HT-29 (cell line): Measurements from ENCODE around the gene DCST1. TPM values are rescaled to one million over a fixed set of nuclear protein-coding genes. Genes with fewer than 3 reads are reported as not detected.
"Not testable (repeated sequence)": the region's sequence is repeated elsewhere in the genome, so short reads cannot be mapped to it uniquely, and the experiment has no call there.

Source experiments
- DNase-seq: peaks from one replicate; pipeline ENCODE4 v3.0.0-alpha.2; 2015; ENCODE audit warnings: low spot score
- total RNA-seq: library from RNA; depleted of rRNA; stranded (reverse); fragments of >200 nt; shearing (Covaris generic); gene quantifications from 2 replicates; pipeline ENCODE4 v1.2.3, GENCODE V29; 2014; rRNA removed

DCST1 gene, protein sequence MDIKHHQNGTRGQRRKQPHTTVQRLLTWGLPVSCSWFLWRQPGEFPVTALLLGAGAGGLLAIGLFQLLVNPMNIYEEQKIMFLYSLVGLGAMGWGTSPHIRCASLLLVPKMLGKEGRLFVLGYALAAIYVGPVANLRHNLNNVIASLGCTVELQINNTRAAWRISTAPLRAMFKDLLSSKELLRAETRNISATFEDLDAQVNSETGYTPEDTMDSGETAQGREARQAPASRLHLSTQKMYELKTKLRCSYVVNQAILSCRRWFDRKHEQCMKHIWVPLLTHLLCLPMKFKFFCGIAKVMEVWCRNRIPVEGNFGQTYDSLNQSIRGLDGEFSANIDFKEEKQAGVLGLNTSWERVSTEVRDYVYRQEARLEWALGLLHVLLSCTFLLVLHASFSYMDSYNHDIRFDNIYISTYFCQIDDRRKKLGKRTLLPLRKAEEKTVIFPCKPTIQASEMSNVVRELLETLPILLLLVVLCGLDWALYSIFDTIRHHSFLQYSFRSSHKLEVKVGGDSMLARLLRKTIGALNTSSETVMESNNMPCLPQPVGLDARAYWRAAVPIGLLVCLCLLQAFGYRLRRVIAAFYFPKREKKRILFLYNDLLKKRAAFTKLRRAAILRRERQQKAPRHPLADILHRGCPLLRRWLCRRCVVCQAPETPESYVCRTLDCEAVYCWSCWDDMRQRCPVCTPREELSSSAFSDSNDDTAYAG
- 0.05 TPM in 1 of 2 replicates, not detected in the other for total RNA-seq

DNA sequence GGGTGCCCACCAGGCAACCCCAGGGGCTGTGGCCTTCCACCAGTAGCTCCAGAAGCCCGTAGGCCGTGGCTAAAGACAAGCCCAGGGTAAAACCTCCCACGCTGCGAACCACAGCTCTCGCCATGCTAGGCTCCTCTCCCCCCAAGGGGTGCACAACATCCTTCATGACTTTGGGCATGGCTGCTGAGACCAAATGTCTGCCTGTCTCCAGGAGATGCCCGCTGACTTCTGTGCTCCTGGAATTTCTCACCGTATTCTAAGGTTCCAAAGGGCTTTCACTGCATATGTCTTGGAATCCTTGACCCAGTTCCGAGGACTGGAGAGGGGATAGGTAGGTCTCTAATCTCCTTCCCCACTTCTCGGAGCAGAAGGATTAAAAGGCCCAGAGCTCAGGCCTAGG is at the start of gene DCST1, which contains the start of gene DCST2:
Gene DCST1 (plus strand): TSS at position 301 of the 400 bp plus-strand sequence. CDS start 213 bp downstream, outside the sequence.
Gene DCST2 (minus strand): TSS at position 258 of the 400 bp plus-strand sequence. CDS start 80 bp downstream, at position 178.
- no peak for DNase-seq

DNA sequence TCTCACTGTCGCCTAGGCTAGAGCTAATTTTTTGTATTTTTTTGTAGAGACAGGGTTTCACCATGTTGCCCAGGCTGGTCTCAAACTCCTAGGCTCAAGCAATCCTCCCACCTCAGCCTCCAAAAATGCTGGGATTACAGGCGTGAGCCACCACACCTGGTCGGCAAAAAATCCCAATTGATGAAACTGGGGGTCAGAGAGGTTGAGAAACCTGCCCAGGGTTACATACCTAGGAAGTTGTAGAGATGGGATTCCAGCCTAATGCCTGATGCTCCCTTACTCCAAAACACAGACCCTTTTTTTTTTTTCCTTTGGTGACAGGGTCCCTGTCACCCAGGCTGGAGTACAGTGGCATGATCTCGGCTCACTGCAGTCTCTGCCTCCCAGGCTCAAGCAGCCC is 46.9 kb upstream of the DCST1 start:
- not testable (repeated sequence) for DNase-seq

DNA sequence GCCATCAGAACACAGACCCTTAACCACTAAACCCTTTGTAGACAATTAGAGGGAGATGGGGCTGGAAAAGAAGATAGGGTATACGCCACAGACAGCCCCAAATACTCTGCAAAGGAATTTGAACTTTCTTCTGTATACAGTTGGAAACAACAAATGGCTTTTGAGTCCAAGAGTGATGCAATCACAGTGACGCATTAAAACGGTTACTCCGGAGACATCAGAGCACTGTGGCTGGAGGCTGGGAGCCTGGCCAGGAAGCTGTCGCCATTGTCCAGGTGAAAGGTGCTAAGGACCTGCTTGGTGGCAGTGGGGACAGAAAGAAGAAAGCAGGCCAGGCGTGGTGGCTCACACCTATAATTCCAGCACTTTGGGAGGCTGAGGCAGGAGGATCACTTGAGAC is 46.3 kb upstream of the DCST1 start:
- DNase-seq: no peak

DNA sequence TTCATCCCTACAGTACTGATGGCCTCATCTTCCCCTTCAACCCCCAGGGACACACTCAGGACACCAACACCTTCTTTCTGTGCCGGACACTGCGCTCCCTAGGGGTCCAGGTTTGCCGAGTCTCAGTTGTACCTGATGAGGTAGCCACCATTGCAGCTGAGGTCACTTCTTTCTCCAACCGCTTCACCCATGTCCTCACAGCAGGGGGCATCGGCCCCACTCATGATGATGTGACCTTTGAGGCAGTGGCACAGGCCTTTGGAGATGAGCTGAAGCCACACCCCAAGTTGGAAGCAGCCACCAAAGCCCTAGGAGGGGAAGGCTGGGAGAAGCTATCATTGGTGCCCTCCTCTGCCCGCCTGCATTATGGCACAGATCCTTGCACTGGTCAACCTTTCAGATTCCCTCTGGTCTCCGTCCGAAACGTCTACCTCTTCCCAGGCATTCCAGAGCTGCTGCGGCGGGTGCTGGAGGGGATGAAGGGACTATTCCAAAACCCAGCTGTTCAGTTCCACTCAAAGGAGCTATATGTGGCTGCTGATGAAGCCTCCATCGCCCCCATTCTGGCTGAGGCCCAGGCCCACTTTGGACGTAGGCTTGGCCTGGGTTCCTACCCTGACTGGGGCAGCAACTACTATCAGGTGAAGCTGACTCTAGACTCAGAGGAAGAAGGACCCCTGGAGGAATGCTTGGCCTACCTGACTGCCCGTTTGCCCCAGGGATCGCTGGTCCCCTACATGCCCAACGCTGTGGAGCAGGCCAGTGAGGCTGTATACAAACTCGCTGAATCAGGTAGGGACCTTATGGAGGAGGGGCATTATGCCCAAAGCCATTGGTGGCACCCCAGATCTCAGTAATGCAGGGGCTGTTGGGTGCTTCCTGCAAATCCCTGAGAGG is 45.3 kb upstream of the DCST1 start:
- DNase-seq: no peak

DNA sequence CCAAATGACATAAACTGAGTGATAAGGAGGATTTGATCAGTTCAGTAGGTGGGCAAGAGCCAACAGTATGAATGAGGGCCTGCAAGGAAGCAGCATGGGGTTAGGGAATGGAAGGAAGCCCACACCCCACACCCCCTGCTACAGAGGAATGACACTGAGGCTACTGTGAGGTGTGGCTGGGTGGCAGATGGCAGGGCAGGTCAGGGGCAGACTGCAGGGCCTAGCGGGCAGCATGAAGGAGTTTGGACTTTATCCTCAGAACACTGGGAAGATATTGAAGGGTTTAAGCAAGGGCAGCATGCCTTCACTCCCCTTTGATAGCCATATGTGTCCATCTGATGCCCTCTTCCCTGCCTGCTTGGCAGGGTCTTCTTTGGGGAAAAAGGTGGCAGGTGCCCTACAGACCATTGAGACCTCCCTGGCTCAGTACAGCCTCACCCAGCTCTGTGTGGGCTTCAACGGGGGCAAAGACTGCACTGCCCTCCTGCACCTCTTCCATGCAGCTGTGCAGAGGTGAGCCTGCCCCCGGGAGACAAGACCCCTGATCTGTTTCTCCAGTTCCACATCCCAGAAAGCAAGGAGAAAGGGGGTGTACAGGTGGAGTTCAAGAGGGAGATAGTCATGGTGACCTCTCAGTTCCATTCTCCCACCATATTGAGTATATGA is 44.3 kb upstream of the DCST1 start:
- DNase-seq: no peak

DNA sequence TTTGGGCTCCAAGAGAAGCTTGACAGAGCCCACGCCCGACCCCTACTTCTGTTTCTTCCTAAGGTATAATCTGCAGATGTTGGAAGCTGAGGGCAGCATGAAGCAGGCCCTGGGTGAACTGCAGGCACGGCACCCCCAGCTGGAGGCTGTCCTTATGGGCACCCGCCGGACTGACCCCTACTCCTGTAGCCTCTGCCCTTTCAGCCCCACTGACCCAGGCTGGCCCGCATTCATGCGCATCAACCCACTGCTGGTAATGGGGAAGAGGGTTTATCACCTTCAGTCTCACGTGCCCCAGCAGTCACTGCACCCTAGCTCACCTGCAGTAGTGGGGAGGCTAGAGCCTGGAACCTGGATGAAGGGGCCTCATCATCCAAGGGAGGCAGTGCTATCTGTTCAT is 43.3 kb upstream of the DCST1 start:
- no peak for DNase-seq

DNA sequence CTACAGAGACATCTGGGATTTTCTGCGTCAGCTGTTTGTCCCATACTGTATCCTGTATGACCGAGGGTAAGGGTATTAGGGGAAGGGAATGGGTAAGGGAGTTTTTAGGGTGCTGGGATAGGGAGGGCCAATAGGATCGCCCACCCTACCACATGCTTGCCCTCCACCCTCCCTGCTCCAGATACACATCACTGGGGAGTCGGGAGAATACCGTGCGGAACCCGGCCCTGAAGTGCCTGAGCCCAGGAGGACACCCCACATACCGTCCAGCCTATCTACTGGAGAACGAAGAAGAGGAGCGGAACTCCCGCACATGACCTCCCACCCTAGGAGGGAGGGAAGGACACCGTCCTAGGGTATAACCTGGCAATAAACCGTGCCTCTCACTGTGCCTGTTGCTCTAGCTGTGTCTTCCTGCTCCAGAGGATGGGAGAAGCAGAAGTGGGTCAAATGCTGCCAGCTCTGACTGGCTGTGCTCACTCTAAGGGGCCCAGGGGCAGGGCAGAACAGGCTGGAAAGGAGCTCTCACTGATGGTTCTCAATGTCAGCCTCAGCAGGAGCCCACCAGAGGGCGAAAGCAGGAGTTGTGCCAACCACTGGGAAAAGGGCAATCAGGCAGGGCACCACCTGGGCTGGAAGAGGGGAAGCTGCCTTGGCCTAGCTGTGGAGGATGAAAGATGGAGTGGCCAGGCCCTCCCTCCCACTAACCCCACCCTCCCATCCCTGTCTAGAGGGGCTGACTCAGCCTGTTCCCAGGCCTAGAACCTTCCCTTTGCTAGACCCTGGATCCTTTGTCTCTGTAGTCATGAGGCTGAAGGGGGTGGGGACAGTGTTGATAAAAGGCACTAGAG is 40.7 kb upstream of the DCST1 start:
- peak; percentile 63 for DNase-seq

DNA sequence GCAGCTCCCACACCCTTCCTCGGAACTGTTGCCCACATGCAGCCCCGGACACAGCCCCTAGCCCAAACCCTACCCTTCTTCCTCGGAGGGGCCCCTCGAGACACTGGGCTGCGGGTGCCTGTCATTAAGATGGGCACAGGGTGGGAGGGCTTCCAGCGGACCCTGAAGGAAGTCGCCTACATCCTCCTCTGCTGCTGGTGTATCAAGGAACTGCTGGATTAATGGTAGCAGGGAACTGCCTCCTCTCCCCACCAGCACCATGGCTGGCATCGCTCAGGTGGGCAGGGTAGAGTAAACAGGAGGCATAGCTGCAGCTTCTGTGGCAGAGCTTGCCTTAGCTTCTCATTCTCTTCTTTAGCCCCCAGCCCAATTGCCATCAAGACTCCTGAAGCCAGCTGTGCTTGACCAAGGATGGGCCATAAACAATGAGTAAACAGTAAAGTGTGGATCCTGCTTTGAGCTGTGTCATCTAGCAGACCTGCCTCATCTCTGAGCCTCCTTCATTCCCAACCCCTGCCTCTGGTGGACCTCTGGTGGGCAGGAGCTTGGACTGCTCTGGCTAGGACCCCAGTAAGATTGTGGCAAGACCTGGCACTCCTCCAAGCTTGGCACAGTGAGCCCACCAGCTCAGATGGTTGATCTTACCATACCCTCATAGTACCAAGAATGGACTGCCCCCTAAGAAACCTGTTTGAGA is 39.9 kb upstream of the DCST1 start, which contains the start of gene LENEP:
Gene LENEP (plus strand): TSS at position 15 of the 697 bp plus-strand sequence. CDS start 22 bp downstream, at position 37.
- no peak for DNase-seq

DNA sequence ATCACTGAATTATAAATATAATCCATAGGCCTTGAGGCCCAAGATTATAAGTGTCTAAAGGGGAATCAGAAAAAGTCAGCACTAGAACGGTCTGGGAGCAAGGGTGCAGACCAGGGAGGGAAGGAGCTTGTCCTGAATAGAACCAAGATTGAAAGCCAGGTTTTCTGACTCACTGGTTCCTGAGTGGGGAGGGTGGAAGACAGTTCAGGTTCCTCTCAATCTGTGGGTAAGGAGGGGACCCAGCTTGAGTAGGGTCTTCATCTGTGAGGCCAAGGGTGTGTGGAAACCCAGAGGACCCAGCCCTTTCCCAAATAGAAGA is 39.4 kb upstream of the DCST1 start:
- no peak for DNase-seq

DNA sequence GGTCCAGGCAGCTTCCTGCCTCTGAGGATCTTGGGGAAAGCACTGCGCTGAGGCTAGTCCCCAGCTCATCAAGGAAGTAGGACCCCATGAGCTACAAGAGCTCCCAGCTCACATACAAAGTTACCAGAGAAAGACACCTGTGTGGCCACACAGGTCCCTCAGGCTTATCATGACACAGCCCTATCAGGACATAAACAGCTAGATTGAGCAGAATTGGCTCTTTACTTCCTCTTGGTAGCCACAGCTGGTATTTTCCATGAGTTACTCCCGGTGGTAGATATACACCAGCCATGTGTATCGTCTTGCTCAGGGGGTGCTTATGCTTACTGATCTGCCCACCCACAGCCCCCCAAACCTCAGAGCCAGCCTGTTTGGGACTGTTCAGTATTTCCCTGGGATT is 39.0 kb upstream of the DCST1 start:
- no peak for DNase-seq

DNA sequence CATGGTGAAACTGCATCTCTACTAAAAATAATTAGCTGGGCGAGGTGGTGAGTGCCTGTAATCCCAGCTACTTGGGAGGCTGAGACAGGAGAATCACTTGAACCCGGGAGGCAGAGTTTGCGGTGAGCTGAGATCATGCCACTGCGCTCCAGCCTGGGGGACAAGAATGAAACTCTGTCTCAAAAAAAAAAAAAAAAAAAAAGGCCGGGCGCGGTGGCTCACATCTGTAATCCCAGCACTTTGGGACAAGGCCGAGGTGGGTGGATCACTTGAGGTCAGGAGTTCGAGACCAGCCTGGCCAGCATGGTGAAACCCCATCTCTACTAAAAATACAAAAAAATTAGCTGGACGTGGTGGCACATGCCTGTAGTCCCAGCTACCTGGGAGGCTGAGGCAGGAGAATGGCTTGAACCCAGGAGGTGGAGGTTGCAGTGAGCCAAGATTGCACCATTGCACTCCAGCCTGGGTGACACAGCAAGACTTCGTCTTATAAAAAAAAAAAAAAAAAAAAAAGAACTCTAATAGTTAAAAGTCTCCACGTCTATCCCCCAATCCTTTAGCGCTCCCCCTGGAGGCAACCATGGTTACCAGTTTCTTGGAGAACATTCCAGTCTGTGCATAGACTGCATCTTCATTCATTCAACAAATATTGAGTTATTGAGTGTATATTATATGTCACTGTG is 38.2 kb upstream of the DCST1 start:
- DNase-seq: peak; percentile 87

DNA sequence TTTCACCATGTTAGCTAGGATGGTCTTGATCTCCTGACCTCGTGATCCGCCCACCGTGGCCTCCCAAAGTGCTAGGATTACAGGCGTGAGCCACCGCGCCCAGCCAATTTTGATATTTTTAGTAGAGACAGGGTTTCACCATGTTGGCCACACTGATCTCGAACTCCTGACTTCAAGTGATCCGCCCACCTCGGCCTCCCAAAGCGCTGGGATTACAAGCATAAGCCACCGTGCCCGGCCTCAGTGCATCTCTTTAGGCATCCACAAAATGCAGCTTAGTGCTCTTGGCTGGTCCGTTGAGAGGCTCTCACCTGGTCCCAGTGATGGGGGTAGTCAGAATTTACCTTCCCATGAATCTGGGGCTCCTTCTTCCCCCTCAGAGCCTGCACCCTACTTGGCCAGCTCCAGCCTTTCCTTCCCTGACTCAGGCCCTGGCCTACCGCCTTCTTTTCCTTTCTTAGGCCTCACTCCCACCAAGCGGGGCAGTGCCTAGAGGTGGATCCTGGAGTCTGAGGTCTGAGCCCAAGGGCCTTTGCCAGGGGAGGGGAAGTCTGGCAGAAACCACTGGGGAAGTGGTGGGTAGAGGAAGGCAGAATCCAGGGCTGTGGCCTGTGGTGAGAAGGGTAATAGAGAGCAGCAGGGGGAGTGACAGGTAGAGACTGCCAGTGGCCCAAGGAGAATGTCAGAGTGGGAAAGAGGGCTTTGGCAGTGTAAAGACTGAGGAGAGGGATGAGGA is 36.5 kb upstream of the DCST1 start:
- no peak for DNase-seq

DNA sequence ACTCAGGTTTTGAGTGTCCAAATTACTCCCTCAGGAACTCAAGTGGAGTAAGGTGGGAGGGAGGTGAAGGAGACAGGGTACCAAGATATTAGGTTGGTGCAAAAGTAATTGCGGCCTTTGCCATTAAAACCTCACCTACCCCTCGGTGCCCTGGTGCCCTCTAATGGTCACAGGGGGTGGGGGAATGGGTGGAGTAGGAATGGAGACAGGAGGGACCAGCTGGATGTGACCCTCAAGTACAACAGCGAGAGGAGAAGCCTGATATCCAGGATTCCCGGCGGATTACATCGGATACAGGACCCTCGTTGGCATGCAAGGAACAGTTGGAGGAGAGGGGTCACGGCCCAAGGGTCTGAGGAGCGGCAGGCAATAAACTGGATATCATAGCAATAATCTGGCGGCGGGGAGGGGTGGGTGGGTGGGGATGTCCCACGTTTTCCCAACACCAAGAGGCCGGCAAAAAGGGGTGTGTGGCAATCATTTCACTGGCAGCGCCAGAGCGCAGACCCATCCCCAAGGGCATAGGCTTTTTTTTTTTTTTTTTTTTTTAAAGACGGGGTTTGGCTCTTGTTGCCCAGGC is 35.3 kb upstream of the DCST1 start:
- no peak for DNase-seq

DNA sequence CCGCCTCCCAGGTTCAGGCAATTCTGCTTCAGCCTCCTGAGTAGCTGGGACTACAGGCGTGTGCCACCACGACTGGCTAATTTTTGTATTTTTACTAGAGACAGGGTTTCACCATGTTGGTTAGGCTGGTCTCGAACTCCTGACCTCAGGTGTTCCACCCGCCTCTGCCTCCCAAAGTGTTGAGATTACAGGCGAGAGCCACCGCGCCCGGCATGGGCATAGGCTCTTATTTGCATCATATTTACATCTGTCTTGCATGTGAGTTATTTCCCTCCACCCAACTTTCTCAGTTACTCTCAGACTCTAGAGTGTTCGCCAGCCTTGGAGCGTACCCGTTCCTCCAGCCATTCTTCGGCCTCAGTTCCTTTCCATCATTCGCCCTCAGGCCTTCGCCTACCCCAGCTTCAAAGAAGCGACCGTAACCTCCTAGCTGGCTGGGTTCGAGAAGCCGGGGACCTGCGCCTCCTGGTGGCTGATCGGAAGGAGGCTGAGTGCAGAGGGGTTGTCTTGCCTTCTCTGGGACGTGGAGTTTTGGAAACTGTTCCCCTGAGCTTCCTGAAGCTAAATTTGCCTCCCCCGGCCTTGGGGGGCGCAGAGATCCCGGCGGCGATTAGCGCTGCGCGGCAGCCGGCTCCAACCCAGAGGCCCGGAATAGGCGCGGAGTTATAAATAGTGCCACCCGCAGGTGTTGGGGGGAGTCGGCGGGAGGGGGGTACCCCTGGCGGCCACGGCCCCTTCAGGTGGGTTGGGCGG is 34.6 kb upstream of the DCST1 start:
- DNase-seq: peak; percentile 60

DNA sequence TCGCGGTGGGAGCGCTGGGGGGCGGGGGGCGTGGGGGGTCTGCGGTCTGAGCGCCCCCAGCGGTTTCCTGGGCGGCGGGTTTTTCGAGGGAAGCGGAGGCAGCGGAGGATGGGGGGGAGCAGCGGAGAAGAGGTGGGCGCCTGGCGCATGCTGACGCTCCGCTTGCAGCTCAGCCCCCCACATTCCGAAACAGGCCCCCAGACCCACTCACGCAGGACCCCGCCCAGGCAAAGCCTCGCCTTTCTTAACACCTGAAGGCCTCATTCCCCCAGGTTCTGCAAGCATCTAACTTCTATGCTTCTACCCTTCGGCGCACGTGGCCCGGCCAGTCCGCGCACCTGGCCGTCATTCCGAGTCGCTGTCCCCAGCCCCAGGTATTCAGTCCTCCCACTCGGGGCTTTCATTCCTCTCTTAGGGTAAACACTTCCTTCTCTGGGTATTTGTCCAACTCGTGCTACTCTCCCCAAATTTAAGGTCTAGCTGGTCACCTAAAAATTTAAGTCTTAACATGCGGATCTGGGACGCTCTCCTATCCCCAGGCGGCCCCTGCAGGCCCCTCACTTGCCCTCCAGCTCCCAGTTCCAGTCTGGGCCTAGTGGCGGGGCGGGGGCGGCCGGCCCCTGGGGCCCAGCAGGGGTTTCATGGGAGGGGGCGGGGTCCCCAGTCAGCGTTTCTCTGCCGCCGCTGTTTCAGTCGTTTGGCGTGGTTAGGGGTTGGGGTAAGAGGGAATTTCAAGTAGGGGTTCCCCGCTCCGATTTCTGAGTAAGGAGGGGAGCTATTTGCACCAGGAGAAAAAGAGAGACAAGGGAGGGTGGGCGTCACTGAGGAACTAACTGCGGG is 33.8 kb upstream of the DCST1 start:
- DNase-seq: peak; percentile 56

DNA sequence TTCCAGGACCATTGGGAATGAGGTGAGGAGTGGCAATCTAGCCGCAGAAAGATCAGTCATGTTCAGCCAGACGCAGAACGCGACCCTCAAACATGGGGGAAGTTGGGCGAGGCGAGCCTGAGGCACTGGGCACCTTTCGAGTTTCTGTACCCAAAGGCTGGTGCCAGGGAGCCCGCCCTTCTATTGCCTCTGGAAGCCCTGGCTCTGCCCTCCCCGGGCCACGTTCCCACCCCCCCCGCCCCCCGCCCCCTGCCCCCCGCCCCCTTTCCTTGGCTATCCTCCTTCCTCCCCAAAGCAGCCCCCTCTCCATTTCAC is 33.3 kb upstream of the DCST1 start:
- DNase-seq: peak; percentile 48
